Neuronal stem cell (in vitro differentiated cells): ENCODE measurements around the gene C1orf50.

Source experiments
- DNase-seq: peaks from one replicate; pipeline ENCODE4 v3.0.0-alpha.2; 2013; ENCODE audit warnings: low spot score
- H2AFZ ChIP-seq: one replicate; pipeline ENCODE4 v1.6.1; 2013; ENCODE audit warnings: mild to moderate bottlenecking, low read length, inconsistent platforms
- H2AK5ac ChIP-seq: 2 replicates; pipeline ENCODE4 v1.6.1; 2013; ENCODE audit warnings: low read depth, mild to moderate bottlenecking, inconsistent platforms, low read length, moderate library complexity, mixed read lengths
- H2BK120ac ChIP-seq: 2 replicates; pipeline ENCODE4 v1.6.1; 2013; ENCODE audit warnings: low read depth, mild to moderate bottlenecking, inconsistent platforms, low read length, moderate library complexity, mixed read lengths
- H2BK12ac ChIP-seq: one replicate; pipeline ENCODE4 v1.6.1; 2013; ENCODE audit warnings: low read length, inconsistent platforms
- H2BK15ac ChIP-seq: 2 replicates; pipeline ENCODE4 v1.6.1; 2013; ENCODE audit warnings: mild to moderate bottlenecking, low read length, inconsistent platforms, mixed read lengths
- H2BK5ac ChIP-seq: one replicate; pipeline ENCODE4 v1.6.1; 2013; ENCODE audit warnings: inconsistent platforms, mild to moderate bottlenecking, low read length, moderate library complexity
- H3K14ac ChIP-seq: one replicate; pipeline ENCODE4 v1.6.1; 2013; ENCODE audit warnings: low read length, inconsistent platforms
- H3K18ac ChIP-seq: 2 replicates; pipeline ENCODE4 v1.6.1; 2013; ENCODE audit warnings: low read length, inconsistent platforms
- H3K23ac ChIP-seq: 2 replicates; pipeline ENCODE4 v1.6.1; 2013; ENCODE audit warnings: low read depth, mild to moderate bottlenecking, mixed read lengths, low read length, inconsistent platforms; ENCODE audit not compliant: poor library complexity
- H3K27ac ChIP-seq: replicated peaks from 3 replicates; pipeline ENCODE4 v1.5.1; 2013; ENCODE audit warnings: low read length, inconsistent platforms
- H3K27me3 ChIP-seq, 3 experiments: 2 replicates each; pipeline ENCODE4 v1.6.1; 2013; ENCODE audit warnings: low read length in 3 of 3, mild to moderate bottlenecking in 2 of 3, inconsistent platforms in 1 of 3, low read depth in 1 of 3, mixed read lengths in 1 of 3, moderate library complexity in 1 of 3; ENCODE audit not compliant: control insufficient read depth in 3 of 3, insufficient read depth in 3 of 3
- H3K36me3 ChIP-seq, 2 donors: replicated peaks in 1 of 2; 2 replicates each; pipeline ENCODE4 v1.6.1; 2013; ENCODE audit warnings: low read length in 2 of 2; ENCODE audit not compliant: control insufficient read depth in 2 of 2, insufficient read depth in 2 of 2
- H3K4ac ChIP-seq: 2 replicates; pipeline ENCODE4 v1.6.1; 2013; ENCODE audit warnings: inconsistent platforms, mild to moderate bottlenecking, low read length, moderate library complexity
- H3K4me1 ChIP-seq, 2 donors: 1 replicate in 1 of 2; 2 replicates in 1 of 2; pipeline ENCODE4 v1.6.1; 2013; ENCODE audit warnings: low read length in 2 of 2, low read depth in 1 of 2; ENCODE audit not compliant: control insufficient read depth in 2 of 2, insufficient read depth in 1 of 2
- H3K4me2 ChIP-seq: one replicate; pipeline ENCODE4 v1.6.1; 2013; ENCODE audit warnings: mild to moderate bottlenecking, low read length, inconsistent platforms; ENCODE audit not compliant: insufficient read depth, poor library complexity, severe bottlenecking
- H3K4me3 ChIP-seq, 2 donors: 2 replicates each; pipeline ENCODE4 v1.5.1; 2013; ENCODE audit warnings: low read length in 2 of 2, mild to moderate bottlenecking in 2 of 2, inconsistent platforms in 1 of 2, moderate library complexity in 1 of 2
- H3K79me1 ChIP-seq: one replicate; pipeline ENCODE4 v1.6.1; 2013; ENCODE audit warnings: low read depth, mild to moderate bottlenecking, inconsistent platforms, low read length, moderate library complexity
- H3K9ac ChIP-seq: one replicate; pipeline ENCODE4 v1.6.1; 2013; ENCODE audit warnings: mild to moderate bottlenecking, low read depth, low read length, inconsistent platforms; ENCODE audit not compliant: poor library complexity
- H3K9me3 ChIP-seq, 2 donors: replicated peaks in 1 of 2; 2 replicates each; pipeline versions ENCODE3 to v1.6.1; 2013; ENCODE audit warnings: low read length in 2 of 2, mild to moderate bottlenecking in 2 of 2, inconsistent platforms in 1 of 2, low read depth in 1 of 2, mixed read lengths in 1 of 2, moderate library complexity in 1 of 2; ENCODE audit not compliant: control insufficient read depth in 2 of 2, insufficient read depth in 1 of 2
- H4K8ac ChIP-seq: one replicate; pipeline ENCODE4 v1.6.1; 2013; ENCODE audit warnings: low read depth, mild to moderate bottlenecking, inconsistent platforms, low read length, moderate library complexity
- H4K91ac ChIP-seq: one replicate; pipeline ENCODE4 v1.6.1; 2013; ENCODE audit warnings: low read length, low read depth, mild to moderate bottlenecking, inconsistent platforms; ENCODE audit not compliant: poor library complexity
- WGBS, 2 donors: extraction: QIAGEN DNeasy Blood & Tissue Kit; methylation state at CpG; one replicate each; pipeline ENCODE4 v1.1.7; 2013; ENCODE audit warnings: missing lambda C conversion rate in 2 of 2, mixed read lengths in 1 of 2; ENCODE audit not compliant: insufficient read length in 2 of 2, insufficient replicate concordance in 1 of 2; ENCODE audit errors: extremely low coverage in 2 of 2; 5-methylcytosine and 5-hydroxymethylcytosine counted together

C1orf50 gene

DNA sequence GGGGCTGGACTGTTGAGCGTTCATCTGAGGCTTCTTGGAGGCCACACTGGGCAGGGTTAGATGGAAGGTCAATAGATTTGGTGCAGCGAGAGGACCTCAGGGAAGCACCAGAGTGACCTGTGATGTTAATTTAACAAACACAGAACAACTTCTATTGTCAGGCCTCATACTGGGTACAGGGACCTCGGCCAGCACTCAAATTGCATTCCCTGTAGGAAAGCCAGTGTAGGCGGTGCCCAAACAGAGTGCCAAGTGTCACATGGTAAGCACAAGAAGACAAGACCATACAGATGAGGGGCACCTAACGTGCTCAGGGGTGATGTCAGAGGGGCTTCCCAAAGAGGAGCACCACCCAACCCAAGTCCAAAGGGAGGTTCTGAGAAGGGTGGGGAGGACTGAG lies 19.0 kb downstream of the C1orf50 start:
- Histone ChIP-seq H2AK5ac (no peak overlapping the region), H3K14ac (no peak overlapping the region), H2AFZ (no peak overlapping the region), H2BK5ac (no peak overlapping the region), H3K4me2 (no peak overlapping the region), H2BK15ac (no peak overlapping the region), H3K27ac (no peak overlapping the region), H3K4me1 (peaks cover 0 to 2% of the 10 kb centered on the region in 2 donors), H3K18ac (no peak overlapping the region), H3K27me3 (peaks cover 0 to 2% (median 0%) of the 10 kb centered on the region in 3 experiments), H3K23ac (no peak overlapping the region), H3K9me3 (no peaks in the 10 kb centered on the region), H2BK12ac (no peak overlapping the region), H3K36me3 (peaks cover 3 to 32% of the 10 kb centered on the region in 2 donors), H4K91ac (no peak overlapping the region), H3K4ac (no peak overlapping the region), H2BK120ac (no peak overlapping the region), H3K79me1 (no peaks in the 10 kb centered on the region), H3K4me3 (no peak overlapping the region), H3K9ac (no peak overlapping the region), H4K8ac (no peak overlapping the region)
- WGBS, 2 donors: no CpG with 5 or more reads among the region's 5 CpGs
- DNase-seq: no peak

DNA sequence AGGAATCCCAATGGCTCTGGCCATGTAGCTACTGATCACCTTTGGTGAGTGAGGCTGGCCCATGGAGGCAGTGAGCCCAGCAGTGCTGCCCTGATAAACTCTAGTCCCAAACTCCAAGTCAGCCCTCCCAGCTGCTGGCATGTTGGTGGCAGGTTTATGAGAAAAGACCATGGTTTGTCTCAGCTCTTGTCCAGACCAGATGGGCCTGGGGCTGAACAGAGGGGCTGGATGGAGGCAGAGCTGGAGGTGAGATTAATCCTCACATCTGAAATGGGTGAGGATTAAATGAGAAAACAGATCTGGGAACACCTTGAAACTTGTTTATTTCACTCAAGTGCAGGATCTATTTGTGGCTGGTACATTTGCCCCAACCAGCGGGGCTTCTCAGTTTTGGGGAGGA lies 21.0 kb downstream of the C1orf50 start:
- H2BK5ac ChIP-seq: no peak overlapping the region
- no peak overlapping the region for H3K23ac ChIP-seq
- H3K9ac ChIP-seq: no peak overlapping the region
- H4K91ac ChIP-seq: no peak overlapping the region
- no peak overlapping the region for H3K14ac ChIP-seq
- no peak for DNase-seq
- no peak overlapping the region for H4K8ac ChIP-seq
- no peak overlapping the region for H3K4ac ChIP-seq
- peaks cover 0 to 2% of the 10 kb centered on the region in 2 donors for H3K4me1 ChIP-seq
- no peak overlapping the region for H3K27ac ChIP-seq
- no peak overlapping the region for H3K4me3 ChIP-seq
- H2BK12ac ChIP-seq: no peak overlapping the region
- H2AK5ac ChIP-seq: no peak overlapping the region
- H3K79me1 ChIP-seq: no peaks in the 10 kb centered on the region
- no peak overlapping the region for H3K18ac ChIP-seq
- no peak overlapping the region for H2BK15ac ChIP-seq
- H2AFZ ChIP-seq: no peak overlapping the region
- H3K9me3 ChIP-seq: no peaks in the 10 kb centered on the region
- peaks cover 2 to 15% of the 10 kb centered on the region in 2 donors for H3K36me3 ChIP-seq
- WGBS, 2 donors: no CpG with 5 or more reads among the region's 1 CpG
- H3K27me3 ChIP-seq: peaks cover 0 to 2% (median 0%) of the 10 kb centered on the region in 3 experiments
- H2BK120ac ChIP-seq: no peak overlapping the region
- H3K4me2 ChIP-seq: no peak overlapping the region

- no CpG with 5 or more reads among the region's 2 CpGs for WGBS, 2 donors
- DNase-seq: no peak
These were observed 26.8 kb downstream of the C1orf50 start for GRCh38 chr1:42793824-42794223.

DNA sequence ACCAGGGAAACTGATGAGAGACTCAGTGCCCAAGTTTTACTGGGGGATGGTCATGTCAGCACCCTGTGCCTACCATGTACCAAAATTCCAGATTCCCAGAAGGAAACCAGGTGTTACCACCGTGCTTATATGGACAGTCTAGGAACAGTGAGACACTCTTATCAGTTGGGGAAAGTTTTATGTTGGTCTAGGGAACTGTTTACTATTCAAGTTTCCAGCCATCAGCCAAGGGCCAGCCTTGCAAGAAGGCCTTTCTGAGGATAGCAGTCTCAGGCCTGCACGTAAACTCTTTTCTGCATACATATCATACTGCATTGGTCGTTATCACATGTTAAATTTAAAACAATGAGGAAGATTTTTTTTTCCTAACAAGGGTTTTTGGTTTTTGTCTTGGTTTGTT lies 30.4 kb downstream of the C1orf50 start:
- WGBS, 2 donors: no CpG with 5 or more reads among the region's 3 CpGs
- H3K23ac ChIP-seq: no peak overlapping the region

More at GRCh38 chr1:42793824-42794223, 26.8 kb downstream of the C1orf50 start:
- no peak overlapping the region for H2AFZ ChIP-seq
- no peak overlapping the region for H4K91ac ChIP-seq
- no peak overlapping the region for H3K18ac ChIP-seq
- no peak overlapping the region for H3K23ac ChIP-seq
- no peak overlapping the region for H3K4me2 ChIP-seq
- no peak overlapping the region for H2BK120ac ChIP-seq
- no peak overlapping the region for H3K14ac ChIP-seq
- H3K4ac ChIP-seq: no peak overlapping the region
- H3K36me3 ChIP-seq: no peaks in the 10 kb centered on the region
- H3K27me3 ChIP-seq: no peaks in the 10 kb centered on the region
- H3K4me3 ChIP-seq: no peak overlapping the region
- H3K79me1 ChIP-seq: no peaks in the 10 kb centered on the region
- H3K9ac ChIP-seq: no peak overlapping the region
- no peak overlapping the region for H2BK12ac ChIP-seq
- H2BK15ac ChIP-seq: no peak overlapping the region
- no peaks in the 10 kb centered on the region for H3K9me3 ChIP-seq
- H4K8ac ChIP-seq: no peak overlapping the region
- H3K27ac ChIP-seq: no peak overlapping the region
- H2BK5ac ChIP-seq: no peak overlapping the region
- H3K4me1 ChIP-seq: peaks cover 0 to 4% of the 10 kb centered on the region in 2 donors
- H2AK5ac ChIP-seq: no peak overlapping the region

More for the DNA sequence above, 30.4 kb downstream of the C1orf50 start:
- H2BK120ac ChIP-seq: no peak overlapping the region
- no peak overlapping the region for H2AFZ ChIP-seq
- no peak overlapping the region for H3K4me2 ChIP-seq
- H3K4me1 ChIP-seq: peaks cover 0 to 4% of the 10 kb centered on the region in 2 donors
- no peak overlapping the region for H3K14ac ChIP-seq
- no peak overlapping the region for H3K27ac ChIP-seq
- H3K36me3 ChIP-seq: no peaks in the 10 kb centered on the region
- H3K79me1 ChIP-seq: no peaks in the 10 kb centered on the region
- no peak overlapping the region for H2BK12ac ChIP-seq
- H3K4me3 ChIP-seq: no peak overlapping the region
- H3K4ac ChIP-seq: no peak overlapping the region
- no peak overlapping the region for H3K9ac ChIP-seq
- H2BK5ac ChIP-seq: no peak overlapping the region
- no peak overlapping the region for H4K91ac ChIP-seq
- no peak overlapping the region for H3K18ac ChIP-seq
- no peak overlapping the region for H2AK5ac ChIP-seq
- no peak overlapping the region for H2BK15ac ChIP-seq
- no peak for DNase-seq
- no peaks in the 10 kb centered on the region for H3K9me3 ChIP-seq
- H4K8ac ChIP-seq: no peak overlapping the region
- H3K27me3 ChIP-seq: no peaks in the 10 kb centered on the region
